Transverse colon (tissue), 4 donors: ENCODE data around the gene ZBTB32. TPM values are rescaled to one million over a fixed set of nuclear protein-coding genes. Genes with fewer than 3 reads are reported as not detected.

Experiments
- DNase-seq: peaks from one replicate; pipeline ENCODE4 v3.0.0-alpha.2; 2019
- H3K27ac ChIP-seq, 4 donors: fragments of 200-600 bp; sonication (generic); 2 replicates each; pipeline ENCODE4 v1.5.1; 2016 to 2018; ENCODE audit warnings: inconsistent platforms in 4 of 4
- H3K27me3 ChIP-seq: fragments of 200-600 bp; sonication (generic); 2 replicates; pipeline ENCODE4 v1.5.1; 2017; ENCODE audit warnings: inconsistent platforms
- H3K36me3 ChIP-seq, 4 donors: fragments of 200-600 bp; sonication (generic); 2 replicates each; pipeline ENCODE4 v1.5.1; 2017 to 2019; ENCODE audit warnings: inconsistent platforms in 4 of 4
- H3K4me1 ChIP-seq, 4 donors: fragments of 200-600 bp; sonication (generic); 2 replicates each; pipeline ENCODE4 v1.5.1; 2017 to 2020; ENCODE audit warnings: inconsistent platforms in 4 of 4
- H3K4me3 ChIP-seq, 4 donors: fragments of 200-600 bp; sonication (generic); 1 replicate in 1 of 4; 2 replicates in 3 of 4; pipeline versions ENCODE4 v1.5.1 to v1.6.1; 2017 to 2019; ENCODE audit warnings: inconsistent platforms in 4 of 4
- H3K9me3 ChIP-seq, 2 donors: fragments of 200-600 bp; sonication (generic); 2 replicates each; pipeline ENCODE4 v1.5.1; 2017 to 2019; ENCODE audit warnings: inconsistent platforms in 2 of 2
- CTCF ChIP-seq, 5 experiments: fragments of 200-600 bp in 3 of 5; fragments of 450-650 bp in 2 of 5; sonication (generic) in 3 of 5; IDR thresholded peaks; 1 replicate in 2 of 5; 2 replicates in 3 of 5; pipeline ENCODE4 v1.5.1; 2016 to 2017; ENCODE audit warnings: antibody characterized with exemption in 5 of 5, inconsistent platforms in 3 of 5, mild to moderate bottlenecking in 2 of 5, moderate library complexity in 1 of 5
- EP300 ChIP-seq: sonication (generic); formaldehyde crosslinking; IDR thresholded peaks from one replicate; pipeline ENCODE4 v1.6.1; 2017; ENCODE audit warnings: antibody characterized with exemption, low read depth
- POLR2A ChIP-seq: fragments of 450-650 bp; IDR thresholded peaks from one replicate; pipeline ENCODE4 v1.6.1; 2016; ENCODE audit warnings: antibody characterized with exemption, mild to moderate bottlenecking, moderate library complexity
- POLR2AphosphoS5 ChIP-seq, 3 donors: sonication (generic); formaldehyde crosslinking; IDR thresholded peaks; one replicate each; pipeline ENCODE4 v1.6.1; 2016; ENCODE audit warnings: antibody characterized with exemption in 3 of 3
- WGBS, 2 donors: methylation state at CpG; one replicate each; pipeline ENCODE4 v1.1.5; 2018; ENCODE audit warnings: low coverage in 1 of 2; 5-methylcytosine and 5-hydroxymethylcytosine counted together
- in situ Hi-C, 4 donors: fragments of 200-750 bp; cut with MboI; loops; one replicate each; pipeline versions ENCODE4 v1.15.0 to v1.15.1; 2017; ENCODE audit warnings: low sequenced_read_pairs in 3 of 4, low pct_ligation_motif_present in 1 of 4, low pct_unique_long_range_greater_than_20kb in 1 of 4
- intact Hi-C: fragments of 100-400 bp; cut with DNase I; formaldehyde crosslinking; loops from one replicate; pipeline ENCODE4 v1.15.1; 2023; ENCODE audit warnings: low total_unique reads
- total RNA-seq, 4 donors: library from RNA; depleted of rRNA; stranded (reverse); fragments of >200 nt; gene quantifications; one replicate each; pipeline ENCODE4 v1.1.0, GENCODE V29; 2016

Gene ZBTB32
- total RNA-seq, 4 donors from 2014 or later = not detected

- Histone ChIP-seq H3K36me3 (no peaks in the 10 kb centered on the region), H3K4me1 (no peaks in the 10 kb centered on the region), H3K9me3 (no peaks in the 10 kb centered on the region), H3K27me3 (no peaks in the 10 kb centered on the region), H3K4me3 (no peak overlapping the region), H3K27ac (no peak overlapping the region)
- peak in 1 of 3 donors; percentile 15 for TF ChIP-seq POLR2AphosphoS5 (IDR thresholded peaks at IDR 0.05)
- TF ChIP-seq EP300 = no peak
- TF ChIP-seq CTCF (IDR thresholded peaks at IDR 0.05) = peak; percentile 93 to 99 (median 97)
- no peak for TF ChIP-seq POLR2A
- 25 to 28% methylated on average over 2 to 8 of the region's 8 CpGs for WGBS, 2 donors
- peak; percentile 92 for DNase-seq
- intact Hi-C loops (loop anchor here (1.0 kb wide), 1 partner anchor 21 kb away; no protein-coding TSS in a partner anchor), in situ Hi-C loops (loop anchor here in 1 of 4 donors (10.0 kb wide), 1 partner anchor 241 kb away; the partner anchor contains the start of gene LRFN3)
These were observed 10.3 kb upstream of the ZBTB32 start for GRCh38 chr19:35693835-35694599.

GRCh38 chr19:35695895-35696422, 8.4 kb upstream of the ZBTB32 start:
- TF ChIP-seq POLR2A (no peak), EP300 (no peak), CTCF (IDR thresholded peaks at IDR 0.05) (no peak), POLR2AphosphoS5 (IDR thresholded peaks at IDR 0.05) (no peak)
- no peaks in the 10 kb centered on the region for H3K27me3 ChIP-seq
- intact Hi-C loops (no loop called here), in situ Hi-C loops (loop anchor here in 1 of 4 donors (10.0 kb wide), 1 partner anchor 239 kb away; the partner anchor contains the start of gene LRFN3)
- no peak overlapping the region for H3K27ac ChIP-seq
- H3K9me3 ChIP-seq = no peaks in the 10 kb centered on the region
- 73 to 79% methylated on average over 2 of the region's 2 CpGs for WGBS, 2 donors
- no peaks in the 10 kb centered on the region for H3K4me1 ChIP-seq
- no peak overlapping the region for H3K4me3 ChIP-seq
- DNase-seq = no peak
- H3K36me3 ChIP-seq = no peaks in the 10 kb centered on the region

- no peak for DNase-seq
- Histone ChIP-seq H3K27ac (no peak overlapping the region), H3K9me3 (no peaks in the 10 kb centered on the region), H3K27me3 (no peaks in the 10 kb centered on the region), H3K4me1 (peaks cover 0 to 2% (median under 1%) of the 10 kb centered on the region in 4 donors), H3K4me3 (no peak overlapping the region), H3K36me3 (no peaks in the 10 kb centered on the region)
- 63% methylated on average over 4 of the region's 4 CpGs; no CpG with 5 or more reads in 1 of the 2 donors for WGBS, 2 donors
- TF ChIP-seq CTCF (IDR thresholded peaks at IDR 0.05) (no peak), POLR2A (no peak), POLR2AphosphoS5 (IDR thresholded peaks at IDR 0.05) (no peak), EP300 (no peak)
- in situ Hi-C loops = loop anchor here in 1 of 4 donors (10.0 kb wide), 1 partner anchor 238 kb away; the partner anchor contains the start of gene LRFN3
- intact Hi-C loops = no loop called here
These were observed 7.5 kb upstream of the ZBTB32 start for GRCh38 chr19:35696835-35697234.

GRCh38 chr19:35702223-35703012, 1.9 kb upstream of the ZBTB32 start:
- Histone ChIP-seq H3K27me3 (peaks cover 22% of the 10 kb centered on the region), H3K4me3 (peak overlapping the region; percentile 44 to 76 (median 55)), H3K36me3 (no peaks in the 10 kb centered on the region), H3K27ac (peak overlapping the region; percentile 44 to 72 (median 54)), H3K9me3 (no peaks in the 10 kb centered on the region), H3K4me1 (peaks cover 0 to 15% (median 8%) of the 10 kb centered on the region in 4 donors)
- TF ChIP-seq CTCF (IDR thresholded peaks at IDR 0.05) (no peak), POLR2AphosphoS5 (IDR thresholded peaks at IDR 0.05) (peak in 1 of 3 donors; percentile 63), POLR2A (peak; percentile 25), EP300 (no peak)
- in situ Hi-C loops = no loop called here
- DNase-seq = peak; percentile 96
- WGBS, 2 donors = 0% methylated on average over 50 of the region's 50 CpGs; no CpG with 5 or more reads in 1 of the 2 donors
- intact Hi-C loops = no loop called here
